GM21529 (cell line): ENCODE results near the gene TJP2.
A peak's percentile ranks its signal among the peaks of the same experiment; 100 is the strongest.
"Not testable (repeated sequence)": the region's sequence is repeated elsewhere in the genome, so short reads cannot be mapped to it uniquely, and the experiment has no call there.

ENCODE experiments used
- ATAC-seq: cut with Tn5 transposase; IDR thresholded peaks from one replicate; pipeline ENCODE4 v1.9.1; 2021; ENCODE audit not compliant: unreplicated experiment

Gene TJP2

GRCh38 chr9:69157751-69158466 lies 16.2 kb upstream of the TJP2 start:
- ATAC-seq = no peak

GRCh38 chr9:69158471-69158870 lies 15.6 kb upstream of the TJP2 start:
- ATAC-seq = no peak

GRCh38 chr9:69164573-69164972 lies 9.5 kb upstream of the TJP2 start:
- not testable (repeated sequence) for ATAC-seq

GRCh38 chr9:69165581-69165980 lies 8.5 kb upstream of the TJP2 start:
- ATAC-seq = no peak

- ATAC-seq = peak; percentile 49
Measured at GRCh38 chr9:69168709-69169217, 5.3 kb upstream of the TJP2 start.

GRCh38 chr9:69170231-69170630 lies 3.8 kb upstream of the TJP2 start:
- no peak for ATAC-seq

GRCh38 chr9:69171049-69171448 lies 3.0 kb upstream of the TJP2 start:
- no peak for ATAC-seq

GRCh38 chr9:69171517-69171916 lies 2.6 kb upstream of the TJP2 start:
- no peak for ATAC-seq

GRCh38 chr9:69172895-69173294 lies 1.2 kb upstream of the TJP2 start:
- ATAC-seq = no peak

- no peak for ATAC-seq
Measured at GRCh38 chr9:69173497-69173890, 583 bp upstream of the TJP2 start.

GRCh38 chr9:69174616-69175463 lies 763 bp downstream of the TJP2 start:
- ATAC-seq = peak; percentile 60

- peak; percentile 25 for ATAC-seq
Measured at GRCh38 chr9:69175486-69175885, 1.4 kb downstream of the TJP2 start.

GRCh38 chr9:69176471-69177171 lies 2.5 kb downstream of the TJP2 start:
- no peak for ATAC-seq

GRCh38 chr9:69178583-69179011 lies 4.5 kb downstream of the TJP2 start:
- no peak for ATAC-seq

- ATAC-seq = no peak
Measured at GRCh38 chr9:69179037-69179436, 5.0 kb downstream of the TJP2 start.

- ATAC-seq = no peak
Measured at GRCh38 chr9:69180200-69180599, 6.1 kb downstream of the TJP2 start.

- ATAC-seq = no peak
Measured at GRCh38 chr9:69180670-69181069, 6.6 kb downstream of the TJP2 start.

- no peak for ATAC-seq
Measured at GRCh38 chr9:69181908-69182353, 7.9 kb downstream of the TJP2 start.

- no peak for ATAC-seq
Measured at GRCh38 chr9:69184266-69184665, 10.2 kb downstream of the TJP2 start.

- ATAC-seq = no peak
Measured at GRCh38 chr9:69186841-69187611, 12.9 kb downstream of the TJP2 start.

- ATAC-seq = no peak
Measured at GRCh38 chr9:69188975-69189374, 14.9 kb downstream of the TJP2 start.
